ENCODE measurements around the gene HAGH.
A peak's percentile ranks its signal among the peaks of the same experiment; 100 is the strongest.
"Not testable (repeated sequence)": the region's sequence is repeated elsewhere in the genome, so short reads cannot be mapped to it uniquely, and the experiment has no call there.

The HAGH gene

GRCh38 chr16:1826691-1827573 lies at the start of gene HAGH, which contains the start of gene FAHD1:
TSS of gene HAGH (minus strand) at chr16:1826825. CDS start at chr16:1826787, 38 bp downstream.
TSS of gene FAHD1 (plus strand) at chr16:1827206. CDS start at chr16:1827239, 33 bp downstream.
- TF ChIP-seq ISL1 (CRISPR knock-in tag; IDR thresholded peaks at IDR 0.05) (no peak), ZFP3 (CRISPR knock-in tag; IDR thresholded peaks at IDR 0.05) (0 out of 2 replicates have a peak, but pooled peaks have one; percentile 34)
- TF ChIP-seq, protein P1, sequence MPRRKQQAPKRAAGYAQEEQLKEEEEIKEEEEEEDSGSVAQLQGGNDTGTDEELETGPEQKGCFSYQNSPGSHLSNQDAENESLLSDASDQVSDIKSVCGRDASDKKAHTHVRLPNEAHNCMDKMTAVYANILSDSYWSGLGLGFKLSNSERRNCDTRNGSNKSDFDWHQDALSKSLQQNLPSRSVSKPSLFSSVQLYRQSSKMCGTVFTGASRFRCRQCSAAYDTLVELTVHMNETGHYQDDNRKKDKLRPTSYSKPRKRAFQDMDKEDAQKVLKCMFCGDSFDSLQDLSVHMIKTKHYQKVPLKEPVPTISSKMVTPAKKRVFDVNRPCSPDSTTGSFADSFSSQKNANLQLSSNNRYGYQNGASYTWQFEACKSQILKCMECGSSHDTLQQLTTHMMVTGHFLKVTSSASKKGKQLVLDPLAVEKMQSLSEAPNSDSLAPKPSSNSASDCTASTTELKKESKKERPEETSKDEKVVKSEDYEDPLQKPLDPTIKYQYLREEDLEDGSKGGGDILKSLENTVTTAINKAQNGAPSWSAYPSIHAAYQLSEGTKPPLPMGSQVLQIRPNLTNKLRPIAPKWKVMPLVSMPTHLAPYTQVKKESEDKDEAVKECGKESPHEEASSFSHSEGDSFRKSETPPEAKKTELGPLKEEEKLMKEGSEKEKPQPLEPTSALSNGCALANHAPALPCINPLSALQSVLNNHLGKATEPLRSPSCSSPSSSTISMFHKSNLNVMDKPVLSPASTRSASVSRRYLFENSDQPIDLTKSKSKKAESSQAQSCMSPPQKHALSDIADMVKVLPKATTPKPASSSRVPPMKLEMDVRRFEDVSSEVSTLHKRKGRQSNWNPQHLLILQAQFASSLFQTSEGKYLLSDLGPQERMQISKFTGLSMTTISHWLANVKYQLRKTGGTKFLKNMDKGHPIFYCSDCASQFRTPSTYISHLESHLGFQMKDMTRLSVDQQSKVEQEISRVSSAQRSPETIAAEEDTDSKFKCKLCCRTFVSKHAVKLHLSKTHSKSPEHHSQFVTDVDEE (CRISPR knock-in tag; IDR thresholded peaks at IDR 0.05) = 0 out of 2 replicates have a peak, but pooled peaks have one; percentile 36
- ATAC-seq = peak; percentile 94

GRCh38 chr16:1876066-1876465 lies 49.4 kb upstream of the HAGH start:
- not testable (repeated sequence) for ATAC-seq

- ATAC-seq = no peak
- TF ChIP-seq ZNF565 (CRISPR knock-in tag; conservative IDR thresholded peaks at IDR 0.05; ENCODE audit: low read depth) (no peak), SNAI2 (CRISPR knock-in tag; IDR thresholded peaks at IDR 0.05) (no peak), ZFP30 (CRISPR knock-in tag; IDR thresholded peaks at IDR 0.05) (no peak), BACH2 (CRISPR knock-in tag; IDR thresholded peaks at IDR 0.05; ENCODE audit: borderline replicate concordance) (no peak), ESRRG (CRISPR knock-in tag; IDR thresholded peaks at IDR 0.05) (no peak), ZNF70 (CRISPR knock-in tag; IDR thresholded peaks at IDR 0.05) (no peak), TOX (CRISPR knock-in tag; IDR thresholded peaks at IDR 0.05; ENCODE audit: borderline replicate concordance) (no peak), CREB5 (CRISPR knock-in tag; IDR thresholded peaks at IDR 0.05; ENCODE audit: low read depth) (no peak), ISL1 (CRISPR knock-in tag; IDR thresholded peaks at IDR 0.05) (no peak), PPARA (CRISPR knock-in tag; IDR thresholded peaks at IDR 0.05; ENCODE audit: borderline replicate concordance) (no peak)
- TF ChIP-seq, protein P1 (CRISPR knock-in tag; IDR thresholded peaks at IDR 0.05) = no peak
Measured at GRCh38 chr16:1874854-1875253, 48.2 kb upstream of the HAGH start.

GRCh38 chr16:1871974-1872635 lies 45.5 kb upstream of the HAGH start, which contains the start of gene MEIOB:
TSS of gene MEIOB (minus strand) at chr16:1872164. CDS start at chr16:1868175, 3,989 bp downstream.
- peak; percentile 78 for ATAC-seq
- TF ChIP-seq CSDC2 (CRISPR knock-in tag; IDR thresholded peaks at IDR 0.05) (no peak), GLIS3 (CRISPR knock-in tag; IDR thresholded peaks at IDR 0.05) (no peak), ZFP3 (CRISPR knock-in tag; IDR thresholded peaks at IDR 0.05) (no peak), TCF4 (CRISPR knock-in tag; IDR thresholded peaks at IDR 0.05; ENCODE audit: borderline replicate concordance) (no peak), ZC3H10 (CRISPR knock-in tag; IDR thresholded peaks at IDR 0.05) (no peak), BACH2 (CRISPR knock-in tag; IDR thresholded peaks at IDR 0.05; ENCODE audit: borderline replicate concordance) (no peak), TOX (CRISPR knock-in tag; IDR thresholded peaks at IDR 0.05; ENCODE audit: borderline replicate concordance) (no peak), ESRRG (CRISPR knock-in tag; IDR thresholded peaks at IDR 0.05) (no peak), RARB (CRISPR knock-in tag; IDR thresholded peaks at IDR 0.05) (no peak), ZFP30 (CRISPR knock-in tag; IDR thresholded peaks at IDR 0.05) (no peak)
- TF ChIP-seq, protein P2, sequence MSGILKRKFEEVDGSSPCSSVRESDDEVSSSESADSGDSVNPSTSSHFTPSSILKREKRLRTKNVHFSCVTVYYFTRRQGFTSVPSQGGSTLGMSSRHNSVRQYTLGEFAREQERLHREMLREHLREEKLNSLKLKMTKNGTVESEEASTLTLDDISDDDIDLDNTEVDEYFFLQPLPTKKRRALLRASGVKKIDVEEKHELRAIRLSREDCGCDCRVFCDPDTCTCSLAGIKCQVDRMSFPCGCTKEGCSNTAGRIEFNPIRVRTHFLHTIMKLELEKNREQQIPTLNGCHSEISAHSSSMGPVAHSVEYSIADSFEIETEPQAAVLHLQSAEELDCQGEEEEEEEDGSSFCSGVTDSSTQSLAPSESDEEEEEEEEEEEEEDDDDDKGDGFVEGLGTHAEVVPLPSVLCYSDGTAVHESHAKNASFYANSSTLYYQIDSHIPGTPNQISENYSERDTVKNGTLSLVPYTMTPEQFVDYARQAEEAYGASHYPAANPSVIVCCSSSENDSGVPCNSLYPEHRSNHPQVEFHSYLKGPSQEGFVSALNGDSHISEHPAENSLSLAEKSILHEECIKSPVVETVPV (CRISPR knock-in tag; IDR thresholded peaks at IDR 0.05) = no peak
